UCSD-AML1 (cell line): ENCODE measurements around the gene CDKN1C.

Experiments used
- DNase-seq: peaks from one replicate; lab custom pipeline; 2025; ENCODE audit not compliant: unreplicated experiment; lab: John Stamatoyannopoulos, UW

The CDKN1C gene

GRCh38 chr11:2923446-2924375 is 38.1 kb upstream of the CDKN1C start:
- DNase-seq: no peak

DNA sequence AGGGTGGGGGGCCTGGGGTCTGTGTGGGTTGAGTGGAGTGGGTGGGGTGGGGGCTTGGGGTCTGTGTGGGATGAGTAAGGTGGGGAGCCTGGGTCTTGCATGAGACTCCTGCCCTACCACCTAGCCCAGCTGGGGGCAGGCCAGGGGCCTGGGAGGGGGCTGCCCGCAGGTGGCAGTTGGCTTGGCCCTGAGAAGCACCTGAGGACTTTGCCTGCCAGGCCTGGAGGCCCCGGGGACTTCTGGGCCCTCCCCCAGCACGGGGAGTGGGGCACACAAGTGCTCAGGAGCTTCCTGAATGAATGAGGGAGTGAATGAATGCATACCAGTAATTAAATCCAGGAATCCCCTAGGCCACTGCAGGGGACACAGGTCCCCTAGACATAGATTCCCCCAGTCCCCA is 37.1 kb upstream of the CDKN1C start:
- no peak for DNase-seq

DNA sequence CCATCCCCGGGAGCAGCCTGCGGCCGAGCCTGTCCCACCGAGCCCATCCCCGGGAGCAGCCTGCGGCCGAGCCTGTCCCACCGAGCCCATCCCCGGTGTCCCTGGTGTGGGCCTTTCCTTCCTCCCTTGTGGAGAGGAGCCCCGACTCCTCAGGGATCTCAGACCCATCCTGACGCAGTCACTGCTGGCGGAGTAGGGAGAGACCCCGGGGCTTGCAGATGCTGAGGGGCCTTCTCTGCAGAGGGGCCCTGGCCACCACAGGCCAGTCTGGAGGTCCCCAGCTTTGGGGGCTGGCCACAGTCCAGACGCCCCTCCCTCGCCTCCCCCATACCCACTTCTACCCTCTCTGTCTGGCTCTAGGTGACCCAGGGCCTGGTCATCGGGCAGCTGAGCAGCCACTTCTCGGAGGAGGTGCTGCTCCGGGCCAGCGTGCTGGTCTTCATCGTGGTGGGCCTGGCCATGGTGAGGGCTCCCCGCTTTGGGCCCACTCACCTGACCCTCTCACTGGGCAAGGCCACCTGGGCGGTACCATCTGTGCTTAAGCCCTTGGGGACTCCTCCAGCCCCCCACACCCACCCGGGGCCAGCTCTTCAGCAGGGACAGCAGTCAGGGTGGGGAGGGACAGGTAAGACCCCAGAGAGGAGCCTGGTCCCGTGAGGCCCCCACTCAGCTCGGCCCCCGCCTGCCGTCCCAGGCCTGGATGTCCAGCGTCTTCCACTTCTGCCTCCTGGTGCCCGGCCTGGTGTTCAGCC is 36.3 kb upstream of the CDKN1C start:
- DNase-seq: no peak

- DNase-seq: no peak
Measured at GRCh38 chr11:2921261-2921660, 35.7 kb upstream of the CDKN1C start.

- no peak for DNase-seq
Measured at GRCh38 chr11:2920343-2920742, 34.8 kb upstream of the CDKN1C start.

DNA sequence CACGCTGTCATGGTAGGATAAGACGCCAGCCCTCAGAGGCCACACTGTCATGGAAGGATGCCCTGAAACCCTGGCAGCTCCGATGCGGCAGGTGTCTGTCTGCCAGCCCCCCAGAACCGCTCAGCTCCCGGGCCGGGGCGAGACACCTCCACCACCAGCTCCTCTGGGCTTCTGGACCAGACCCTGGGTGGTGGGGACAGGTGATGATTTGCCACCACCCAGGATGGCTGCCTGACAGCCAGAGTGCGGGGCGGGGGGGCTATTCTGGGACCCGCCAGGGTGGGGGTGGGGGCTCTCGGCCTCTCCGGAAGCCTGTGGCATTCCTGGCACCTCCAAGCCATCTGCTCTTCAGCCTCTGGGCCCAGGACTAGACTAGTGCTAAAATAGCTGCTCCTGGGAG is 34.3 kb upstream of the CDKN1C start:
- DNase-seq: no peak

DNA sequence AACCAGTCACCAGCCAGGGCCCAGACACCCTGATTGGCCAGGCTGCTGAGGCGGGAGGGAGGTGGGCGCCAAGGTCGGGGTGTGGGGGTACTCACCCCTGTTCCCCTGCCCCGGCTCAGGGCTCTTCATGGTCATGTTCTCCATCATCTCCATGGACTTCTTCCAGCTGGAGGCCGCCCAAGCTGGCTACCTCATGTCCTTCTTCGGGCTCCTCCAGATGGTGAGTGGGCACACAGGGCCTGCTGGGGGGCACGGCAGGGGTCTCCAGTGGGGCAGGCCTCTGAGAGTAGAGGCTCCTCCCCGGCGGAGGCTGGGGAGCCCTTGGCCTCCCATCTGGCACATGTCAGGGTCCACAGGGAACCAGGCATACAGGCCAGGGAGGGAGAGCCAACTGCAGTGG is 33.6 kb upstream of the CDKN1C start:
- no peak for DNase-seq

- DNase-seq: no peak
Measured at GRCh38 chr11:2917842-2918490, 32.4 kb upstream of the CDKN1C start.

- DNase-seq: no peak
Measured at GRCh38 chr11:2916892-2917645, 31.5 kb upstream of the CDKN1C start.

DNA sequence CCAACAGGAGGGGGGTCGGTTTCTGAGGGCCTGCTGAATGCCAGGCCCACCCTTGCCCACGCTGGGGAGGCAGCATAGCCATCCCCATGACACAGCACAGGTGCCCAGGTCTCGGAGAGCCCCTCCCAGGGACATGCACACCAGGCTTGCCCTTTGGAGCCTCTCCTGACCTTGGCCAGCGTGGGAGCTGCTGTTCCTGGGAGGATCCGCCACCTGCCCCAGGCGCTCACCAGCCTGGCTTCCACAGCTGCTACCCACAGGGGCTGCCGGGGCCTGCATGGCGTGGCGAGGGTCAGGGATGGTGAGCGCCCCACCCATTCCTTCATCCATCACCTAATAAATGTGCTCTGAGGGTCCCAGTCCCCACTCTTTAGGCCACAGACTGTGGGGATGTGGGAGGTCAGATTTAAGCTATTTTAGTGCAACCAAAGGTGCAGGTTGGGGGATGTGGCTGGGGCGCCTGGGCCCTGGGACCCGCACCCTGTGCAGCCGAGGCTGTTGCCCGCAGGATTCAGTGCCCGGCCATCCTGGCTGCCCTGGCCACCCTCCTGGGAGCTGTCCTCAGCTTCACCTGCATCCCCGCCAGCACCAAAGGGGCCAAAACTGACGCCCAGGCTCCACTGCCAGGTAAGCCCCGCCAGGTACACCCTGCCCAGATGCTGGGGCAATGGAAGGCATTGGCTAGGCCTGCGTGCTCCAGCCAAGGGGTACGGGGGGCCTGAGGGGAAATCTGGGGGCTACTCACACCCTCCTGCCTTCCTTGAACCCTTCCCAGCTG is 30.7 kb upstream of the CDKN1C start:
- no peak for DNase-seq

DNA sequence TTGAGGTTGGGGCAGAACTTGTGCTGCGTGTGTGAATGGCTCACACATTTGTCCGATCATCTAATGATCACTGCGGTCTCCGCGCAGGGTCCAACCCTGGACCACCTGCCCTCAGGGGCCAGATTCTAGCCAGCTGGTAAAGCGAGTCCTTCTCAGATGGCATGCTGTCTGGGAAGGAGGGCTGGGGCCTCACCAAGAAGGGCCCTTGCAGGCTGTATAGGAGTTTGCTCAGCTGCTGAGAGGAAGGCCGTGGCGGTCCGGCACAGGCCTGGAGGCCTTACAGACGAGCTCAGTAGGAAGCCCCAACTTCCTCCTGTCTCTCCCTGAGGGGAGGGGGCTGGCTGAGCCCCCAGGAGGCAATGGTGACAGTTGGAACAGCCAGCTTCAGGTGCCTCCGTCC is 29.9 kb upstream of the CDKN1C start:
- DNase-seq: no peak

DNA sequence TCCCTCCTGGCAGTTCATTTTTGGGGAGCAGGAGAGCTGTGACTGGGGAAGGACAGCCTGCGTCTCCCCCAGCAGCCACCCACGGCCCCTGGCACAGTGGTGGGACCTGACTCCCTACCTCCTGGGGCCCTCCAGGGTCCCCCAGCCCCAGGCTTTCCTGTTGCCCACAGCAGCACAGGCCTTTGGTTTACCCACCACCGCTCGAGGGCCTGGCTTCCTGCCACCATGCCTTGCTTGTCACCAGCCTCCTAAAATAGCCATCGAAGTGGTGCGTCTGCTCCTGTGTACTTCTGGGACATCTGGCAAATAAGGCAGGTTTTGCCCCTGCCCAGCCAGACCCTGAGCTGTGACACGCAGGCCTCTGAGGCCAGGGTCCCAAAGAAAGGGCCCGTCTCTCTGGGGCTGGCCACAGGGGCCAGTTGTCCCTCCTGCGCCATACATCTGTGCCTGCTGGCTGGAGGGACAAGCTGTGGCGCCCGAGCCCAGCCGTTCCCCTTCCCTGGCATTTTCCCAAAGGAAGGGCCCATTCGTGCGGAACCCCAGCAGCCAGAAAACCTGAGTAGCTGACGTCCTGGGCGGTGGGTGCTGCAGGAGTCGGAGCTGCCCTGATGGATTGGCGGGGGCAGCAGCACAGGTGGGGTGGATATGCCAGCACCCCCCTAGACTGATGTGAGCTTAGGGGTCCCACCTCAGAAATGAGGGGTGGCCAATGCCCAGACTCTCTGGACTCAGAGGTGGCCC is 29.1 kb upstream of the CDKN1C start:
- peak; percentile 55 for DNase-seq

GRCh38 chr11:2913776-2914175 is 28.2 kb upstream of the CDKN1C start:
- DNase-seq: no peak

- DNase-seq: no peak
Measured at GRCh38 chr11:2913019-2913431, 27.4 kb upstream of the CDKN1C start.

- DNase-seq: no peak
Measured at GRCh38 chr11:2912498-2912897, 26.9 kb upstream of the CDKN1C start.

DNA sequence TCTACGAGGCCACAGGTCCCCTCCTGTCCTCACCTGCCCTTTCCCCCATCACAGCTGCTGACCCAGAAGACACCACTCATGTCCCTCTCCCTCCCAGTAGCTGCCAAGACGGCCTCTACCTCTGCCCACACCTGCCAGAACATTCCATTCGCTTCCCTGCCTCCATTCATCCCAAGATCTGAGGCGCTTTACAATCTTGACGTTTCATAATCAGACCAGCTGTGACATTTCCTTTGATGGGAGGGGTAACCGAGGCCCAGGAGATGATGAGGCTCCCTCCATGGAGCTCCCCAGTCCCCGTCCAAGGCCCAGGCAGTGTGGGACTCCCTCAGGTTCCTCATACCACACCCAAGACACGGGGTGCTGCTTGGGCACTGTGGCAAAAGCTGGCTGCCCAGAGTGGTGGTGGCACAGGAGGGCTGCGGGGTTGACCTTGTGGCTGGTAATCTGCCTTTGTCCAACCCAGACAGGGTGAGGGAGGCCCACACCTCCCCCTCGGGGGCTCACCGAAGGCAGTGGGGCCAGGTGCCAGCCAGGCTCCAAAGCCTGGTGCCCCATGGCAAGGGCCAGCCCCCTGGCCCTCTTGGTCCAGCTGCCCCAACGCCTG is 26.3 kb upstream of the CDKN1C start:
- no peak for DNase-seq

GRCh38 chr11:2911088-2911784 is 25.7 kb upstream of the CDKN1C start:
- no peak for DNase-seq

DNA sequence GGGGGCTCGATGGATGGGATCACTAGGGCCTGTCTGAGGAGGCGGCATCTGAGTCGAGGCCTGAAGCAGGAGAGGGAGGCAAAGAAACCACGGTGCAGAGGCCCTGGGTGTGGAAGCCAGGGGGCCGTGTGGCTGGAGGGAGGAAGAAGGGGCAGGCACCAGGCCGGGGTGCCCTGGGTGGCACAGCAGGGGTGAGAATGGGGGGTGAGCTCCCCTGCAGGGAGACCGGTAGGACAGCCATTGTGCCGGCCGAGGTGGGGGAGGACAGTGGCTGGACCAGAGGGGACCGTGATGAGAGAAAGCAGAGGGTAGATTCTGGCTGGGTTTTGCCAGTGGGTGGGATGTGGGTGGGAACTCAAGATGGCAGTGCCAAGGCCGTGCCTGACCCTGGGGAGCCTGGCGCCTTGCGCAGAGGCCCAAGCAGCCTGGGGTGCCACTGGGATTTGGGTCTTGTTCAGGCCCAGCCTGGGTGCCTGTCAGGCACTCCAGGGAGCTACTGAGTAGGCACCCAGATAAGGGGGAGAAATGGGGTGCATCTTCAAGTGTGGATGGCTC is 24.9 kb upstream of the CDKN1C start:
- DNase-seq: no peak
